Naive thymus-derived CD8-positive, alpha-beta T cell (primary cell): Measurements from ENCODE around the gene SRSF4. TPM values are rescaled to one million over a fixed set of nuclear protein-coding genes. Genes with fewer than 3 reads are reported as not detected.

Experiments
- ATAC-seq, 2 donors: fragments of 150-1000 bp; cut with Tn5 transposase in 1 of 2; sonication (Bioruptor Pico), chemical (Tn5 transposase) in 1 of 2; 1 replicate in 1 of 2; 2 replicates in 1 of 2; pipeline ENCODE4 v1.10.0; 2021; ENCODE audit warnings: mild to moderate bottlenecking in 2 of 2, moderate library complexity in 2 of 2
- POLR2A ChIA-PET: fragments of 350-600 bp; sonication (Branson Sonifier 250); formaldehyde crosslinking; loops from one replicate; lab custom pipeline; 2021; ENCODE audit warnings: antibody characterized with exemption; lab: Charles Lee
- DNase-seq, 10 donors: peaks; one replicate each; pipeline versions ENCODE4 v3.0.0 to v3.0.0-alpha.2; 2020 to 2022
- H3K27ac Mint-ChIP-seq, 10 donors: one replicate each; pipeline ENCODE4 v1.8.0; 2020 to 2022; ENCODE audit warnings: mild to moderate bottlenecking in 10 of 10, mixed read lengths in 10 of 10, moderate library complexity in 4 of 10, inconsistent platforms in 1 of 10
- H3K27me3 Mint-ChIP-seq, 5 donors: one replicate each; pipeline ENCODE4 v1.8.0; 2021 to 2022; ENCODE audit warnings: mixed read lengths in 5 of 5
- H3K36me3 Mint-ChIP-seq, 3 donors: one replicate each; pipeline ENCODE4 v1.8.0; 2020 to 2022; ENCODE audit warnings: mixed read lengths in 3 of 3, mild to moderate bottlenecking in 2 of 3, inconsistent platforms in 1 of 3
- H3K4me1 Mint-ChIP-seq, 4 donors: one replicate each; pipeline ENCODE4 v1.8.0; 2021 to 2022; ENCODE audit warnings: mixed read lengths in 4 of 4
- H3K4me3 Mint-ChIP-seq, 10 donors: one replicate each; pipeline ENCODE4 v1.8.0; 2020 to 2022; ENCODE audit warnings: mild to moderate bottlenecking in 10 of 10, mixed read lengths in 10 of 10, moderate library complexity in 6 of 10, inconsistent platforms in 1 of 10
- H3K9me3 Mint-ChIP-seq, 9 donors: one replicate each; pipeline ENCODE4 v1.8.0; 2020 to 2022; ENCODE audit warnings: mixed read lengths in 9 of 9, mild to moderate bottlenecking in 3 of 9, inconsistent platforms in 1 of 9, moderate library complexity in 1 of 9
- polyA plus RNA-seq, 3 donors: library from polyadenylated mRNA; unstranded; fragments of 300-500 nt; fragmentation: Illumina TruSeq; gene quantifications; one replicate each; pipeline ENCODE4 v1.2.3, GENCODE V29; 2021
- total RNA-seq, 8 experiments: library from RNA in 2 of 8; stranded (reverse) in 2 of 8; gene quantifications; one replicate each; pipeline ENCODE4 v1.2.3 and lab custom pipeline; 2021 to 2026

SRSF4 gene
- total and polyA plus RNA-seq, 5 experiments from 2014 or later = 73.2 to 104 (median 83.3) TPM

DNA sequence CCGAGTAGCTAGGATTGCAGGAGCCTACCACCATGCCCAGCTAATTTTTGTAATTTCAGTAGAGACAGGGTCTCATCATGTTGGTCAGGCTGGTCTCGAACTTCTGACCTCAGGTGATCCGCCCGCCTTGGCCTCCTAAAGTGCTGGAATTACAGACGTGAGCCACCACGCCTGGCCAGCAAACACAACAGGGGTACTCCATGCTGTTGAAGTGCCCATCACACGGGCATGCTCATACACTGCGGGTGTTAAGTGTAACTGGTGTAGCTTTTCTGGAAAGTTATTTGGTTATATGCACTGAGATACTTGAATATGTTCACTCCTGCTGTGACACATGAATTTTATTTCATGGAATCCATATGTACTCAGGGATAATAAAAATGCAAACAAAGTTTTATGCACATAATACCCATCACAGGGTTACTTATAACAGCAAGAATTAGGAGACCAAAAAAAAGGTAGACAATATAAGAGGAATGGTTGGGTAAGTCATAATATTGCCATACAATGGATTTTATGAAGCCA lies 9.2 kb downstream of the SRSF4 start:
- no peak for DNase-seq
- H3K4me1 Mint-ChIP-seq = peaks cover 31 to 75% (median 65%) of the 10 kb centered on the region in 4 donors
- POLR2A ChIA-PET = interaction anchor here (1.2 kb wide), 1 partner anchor 9 kb away, joined by 5 read pairs; the partner anchor contains the start of gene SRSF4
- no peaks in the 10 kb centered on the region for H3K9me3 Mint-ChIP-seq
- no peaks in the 10 kb centered on the region for H3K27me3 Mint-ChIP-seq
- peaks cover 0 to 59% (median 4%) of the 10 kb centered on the region in 3 donors for H3K36me3 Mint-ChIP-seq
- no peak for ATAC-seq
- peak overlapping the region in 2 of 10 donors; percentile 55 to 69 for H3K27ac Mint-ChIP-seq
- peak overlapping the region in 9 of 10 donors; percentile 6 to 59 (median 44) for H3K4me3 Mint-ChIP-seq

- peak overlapping the region in 4 of 10 donors; percentile 21 to 63 (median 40) for H3K27ac Mint-ChIP-seq
- DNase-seq (peak in 1 of 10 donors; percentile 19), ATAC-seq (peak; percentile 47 to 62)
- POLR2A ChIA-PET = interaction anchor here (1.2 kb wide), 1 partner anchor 10 kb away, joined by 5 read pairs; the partner anchor contains the start of gene SRSF4
- no peaks in the 10 kb centered on the region for H3K27me3 Mint-ChIP-seq
- H3K9me3 Mint-ChIP-seq = no peaks in the 10 kb centered on the region
- peak overlapping the region; percentile 8 to 78 (median 57) for H3K4me3 Mint-ChIP-seq
- H3K4me1 Mint-ChIP-seq = peaks cover 33 to 75% (median 66%) of the 10 kb centered on the region in 4 donors
- peaks cover 0 to 65% (median 4%) of the 10 kb centered on the region in 3 donors for H3K36me3 Mint-ChIP-seq
Observed at GRCh38 chr1:29171521-29171920, 10.2 kb downstream of the SRSF4 start.

- H3K4me3 Mint-ChIP-seq = peak overlapping the region in 9 of 10 donors; percentile 31 to 78 (median 61)
- peaks cover 0 to 67% (median 4%) of the 10 kb centered on the region in 3 donors for H3K36me3 Mint-ChIP-seq
- POLR2A ChIA-PET = interaction anchor here (1.2 to 4.6 kb wide), 2 partner anchors 10 kb away, joined by 5 to 15 read pairs; partner anchors contain the start of gene SRSF4
- peaks cover 33 to 75% (median 66%) of the 10 kb centered on the region in 4 donors for H3K4me1 Mint-ChIP-seq
- H3K27me3 Mint-ChIP-seq = no peaks in the 10 kb centered on the region
- ATAC-seq (peak; percentile 20 to 30), DNase-seq (no peak)
- no peaks in the 10 kb centered on the region for H3K9me3 Mint-ChIP-seq
- peak overlapping the region in 6 of 10 donors; percentile 15 to 69 (median 40) for H3K27ac Mint-ChIP-seq
Observed at GRCh38 chr1:29171089-29171488, 10.6 kb downstream of the SRSF4 start.

DNA sequence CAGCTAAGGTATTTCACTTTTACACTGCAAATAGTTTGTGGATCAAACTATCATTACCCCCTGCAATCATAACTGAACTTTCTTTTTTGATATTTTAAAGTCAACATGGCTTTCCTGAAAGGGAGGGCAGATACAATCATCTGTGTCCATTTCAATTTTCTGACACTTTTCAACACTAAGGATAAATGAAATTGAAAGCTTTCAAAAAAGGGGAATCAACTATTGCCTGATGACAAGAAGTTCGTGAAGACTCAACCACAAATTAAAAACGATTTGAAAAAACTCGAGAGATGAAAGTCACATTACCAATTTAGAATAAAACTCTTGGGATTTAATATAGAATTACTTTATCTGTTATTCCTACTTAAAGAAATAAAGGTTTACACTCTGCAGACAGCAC lies 11.7 kb downstream of the SRSF4 start:
- POLR2A ChIA-PET = interaction anchor here (4.6 kb wide), 1 partner anchor 12 kb away, joined by 15 read pairs; the partner anchor contains the start of gene SRSF4
- ATAC-seq = no peak
- Mint-ChIP-seq H3K36me3 (peaks cover 0 to 76% (median 4%) of the 10 kb centered on the region in 3 donors), H3K4me3 (peak overlapping the region in 8 of 10 donors; percentile 8 to 67 (median 34)), H3K9me3 (no peaks in the 10 kb centered on the region), H3K27ac (peak overlapping the region in 6 of 10 donors; percentile 13 to 61 (median 32)), H3K4me1 (peaks cover 34 to 77% (median 74%) of the 10 kb centered on the region in 4 donors), H3K27me3 (no peaks in the 10 kb centered on the region)
- no peak for DNase-seq

GRCh38 chr1:29167904-29168303 lies 13.8 kb downstream of the SRSF4 start:
- Mint-ChIP-seq H3K27ac (no peak overlapping the region), H3K4me1 (peaks cover 41 to 87% (median 79%) of the 10 kb centered on the region in 4 donors), H3K27me3 (no peaks in the 10 kb centered on the region), H3K36me3 (peaks cover 0 to 84% (median 0%) of the 10 kb centered on the region in 3 donors), H3K9me3 (no peaks in the 10 kb centered on the region), H3K4me3 (no peak overlapping the region)
- ATAC-seq (no peak), DNase-seq (no peak)
- POLR2A ChIA-PET = interaction anchor here (0.6 to 4.6 kb wide), 2 partner anchors 14 to 133 kb away, joined by 4 to 15 read pairs; partner anchors contain the start of gene SRSF4

- H3K27me3 Mint-ChIP-seq = no peaks in the 10 kb centered on the region
- H3K36me3 Mint-ChIP-seq = peaks cover 0 to 78% (median 0%) of the 10 kb centered on the region in 3 donors
- peak overlapping the region in 4 of 10 donors; percentile 12 to 56 (median 36) for H3K4me3 Mint-ChIP-seq
- ATAC-seq = peak; percentile 35 to 46
- peak overlapping the region in 8 of 10 donors; percentile 3 to 78 (median 54) for H3K27ac Mint-ChIP-seq
- peaks cover 37 to 86% (median 72%) of the 10 kb centered on the region in 4 donors for H3K4me1 Mint-ChIP-seq
- DNase-seq = no peak
- POLR2A ChIA-PET = interaction anchor here (4.6 kb wide), 1 partner anchor 15 kb away, joined by 15 read pairs; the partner anchor contains the start of gene SRSF4
- no peaks in the 10 kb centered on the region for H3K9me3 Mint-ChIP-seq
Observed at GRCh38 chr1:29166291-29166878, 15.3 kb downstream of the SRSF4 start.

- H3K9me3 Mint-ChIP-seq = no peaks in the 10 kb centered on the region
- H3K4me1 Mint-ChIP-seq = peaks cover 27 to 77% (median 59%) of the 10 kb centered on the region in 4 donors
- peak overlapping the region in 4 of 10 donors; percentile 44 to 89 (median 54) for H3K27ac Mint-ChIP-seq
- no peaks in the 10 kb centered on the region for H3K27me3 Mint-ChIP-seq
- DNase-seq (no peak), ATAC-seq (no peak)
- no peak overlapping the region for H3K4me3 Mint-ChIP-seq
- POLR2A ChIA-PET = no interaction called here
- peaks cover 0 to 72% (median 0%) of the 10 kb centered on the region in 3 donors for H3K36me3 Mint-ChIP-seq
Observed at GRCh38 chr1:29164588-29164987, 17.1 kb downstream of the SRSF4 start.

DNA sequence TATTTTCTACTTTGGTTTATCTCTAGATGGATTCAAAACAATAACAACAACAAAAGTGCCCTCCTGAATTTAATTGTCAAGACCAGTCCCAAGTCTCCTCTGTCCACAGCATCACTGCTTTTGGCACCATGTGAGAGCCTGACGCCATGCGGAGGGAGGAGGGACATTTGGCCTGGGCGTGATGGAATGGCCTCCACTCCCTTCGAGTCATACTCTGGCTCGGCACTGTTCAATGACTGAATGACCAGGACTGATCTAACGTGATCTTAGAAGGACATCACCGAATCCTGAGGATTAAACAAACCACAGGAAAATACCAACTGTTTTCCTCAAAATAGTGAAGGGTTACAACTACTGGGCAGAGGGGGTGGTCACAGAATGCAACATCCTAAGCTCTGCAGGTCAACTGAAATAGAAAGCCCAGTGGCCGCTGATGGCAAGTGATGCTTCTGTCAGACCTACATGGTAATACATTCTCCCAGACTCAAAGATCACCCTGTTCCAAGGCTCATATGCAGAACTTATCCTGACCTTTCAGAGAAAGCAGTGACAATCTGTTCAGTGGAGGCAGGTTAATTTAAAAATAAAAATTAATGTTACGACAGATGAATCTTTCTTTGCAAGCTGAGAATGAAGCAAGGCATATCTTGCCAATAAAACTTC lies 19.1 kb downstream of the SRSF4 start:
- ATAC-seq (no peak), DNase-seq (no peak)
- Mint-ChIP-seq H3K4me3 (peak overlapping the region in 1 of 10 donors; percentile 26), H3K27ac (peak overlapping the region in 2 of 10 donors; percentile 5 to 19), H3K36me3 (peaks cover 0 to 75% (median 6%) of the 10 kb centered on the region in 3 donors), H3K9me3 (no peaks in the 10 kb centered on the region), H3K4me1 (peaks cover 22 to 63% (median 47%) of the 10 kb centered on the region in 4 donors), H3K27me3 (no peaks in the 10 kb centered on the region)
- POLR2A ChIA-PET = interaction anchor here (0.7 kb wide), 1 partner anchor 14 kb away, joined by 3 read pairs; no protein-coding TSS in a partner anchor

DNA sequence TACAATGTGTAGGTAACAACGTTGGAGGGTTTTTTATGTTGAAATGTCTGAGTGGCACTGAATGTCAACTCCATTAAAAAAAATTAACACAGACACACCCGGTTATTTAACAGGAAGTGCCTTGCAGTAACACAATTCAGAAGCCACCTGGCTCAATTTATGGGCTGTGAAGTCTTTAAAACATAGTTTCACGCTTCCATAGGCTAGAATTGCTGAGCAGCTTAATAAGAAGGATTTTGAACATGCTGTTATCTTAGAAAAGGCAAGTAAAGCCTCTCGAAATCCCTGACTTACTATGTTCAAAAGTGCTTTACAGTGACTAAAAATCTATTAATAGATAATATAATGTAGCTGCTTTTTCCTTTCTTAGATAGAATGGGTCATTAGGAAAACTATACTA lies 19.7 kb downstream of the SRSF4 start:
- Mint-ChIP-seq H3K27ac (peak overlapping the region in 3 of 10 donors; percentile 16 to 57 (median 19)), H3K4me1 (peaks cover 21 to 57% (median 42%) of the 10 kb centered on the region in 4 donors), H3K4me3 (no peak overlapping the region), H3K9me3 (no peaks in the 10 kb centered on the region), H3K27me3 (no peaks in the 10 kb centered on the region), H3K36me3 (peaks cover 0 to 75% (median 6%) of the 10 kb centered on the region in 3 donors)
- POLR2A ChIA-PET = interaction anchor here (0.7 kb wide), 1 partner anchor 15 kb away, joined by 3 read pairs; no protein-coding TSS in a partner anchor
- no peak for ATAC-seq
- no peak for DNase-seq

DNA sequence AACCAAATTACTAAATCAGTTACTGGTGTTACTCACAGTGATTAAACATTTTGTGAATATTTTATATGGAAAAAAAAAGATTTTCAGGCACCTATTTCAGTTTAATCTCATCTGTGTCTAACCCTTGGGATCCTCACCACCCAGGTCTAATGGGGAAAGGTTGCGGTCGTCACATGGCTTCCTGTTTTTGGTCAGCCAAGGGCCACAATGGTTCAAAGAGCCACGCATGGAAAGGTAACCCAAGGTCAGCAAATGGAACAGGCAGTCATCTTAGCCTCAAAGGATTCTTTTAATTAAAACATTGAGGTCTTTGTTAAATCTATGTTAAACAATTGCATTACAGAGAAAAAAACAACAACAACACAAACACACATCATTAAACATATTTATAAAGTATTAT lies 21.9 kb downstream of the SRSF4 start:
- H3K27me3 Mint-ChIP-seq = no peaks in the 10 kb centered on the region
- H3K4me1 Mint-ChIP-seq = peaks cover 9 to 38% (median 23%) of the 10 kb centered on the region in 4 donors
- no peak overlapping the region for H3K4me3 Mint-ChIP-seq
- ATAC-seq (no peak), DNase-seq (no peak)
- POLR2A ChIA-PET = interaction anchor here (0.6 kb wide), 1 partner anchor 22 kb away, joined by 6 read pairs; the partner anchor contains the start of gene SRSF4
- no peaks in the 10 kb centered on the region for H3K9me3 Mint-ChIP-seq
- H3K36me3 Mint-ChIP-seq = peaks cover 0 to 74% (median 8%) of the 10 kb centered on the region in 3 donors
- no peak overlapping the region for H3K27ac Mint-ChIP-seq

DNA sequence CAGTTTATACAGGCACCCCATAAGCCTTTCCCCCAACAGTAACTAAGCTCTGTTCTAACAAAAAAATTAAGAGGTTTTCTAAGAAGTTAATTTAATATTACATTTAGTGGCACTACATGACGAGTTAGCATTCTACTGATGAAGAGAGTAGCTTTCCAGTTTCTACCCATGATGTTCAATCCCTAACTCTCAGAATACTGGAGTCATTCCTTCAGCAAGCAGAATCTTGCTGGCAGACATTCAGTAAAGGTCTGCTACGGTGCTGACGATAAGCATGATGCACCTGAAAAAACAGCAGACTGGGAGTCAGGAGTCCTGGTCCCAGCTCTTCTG lies 24.5 kb downstream of the SRSF4 start:
- POLR2A ChIA-PET = interaction anchor here (1.0 kb wide), 1 partner anchor 36 kb away, joined by 3 read pairs; no protein-coding TSS in a partner anchor
- peaks cover 0 to 86% (median 12%) of the 10 kb centered on the region in 3 donors for H3K36me3 Mint-ChIP-seq
- peaks cover 0 to 20% (median 9%) of the 10 kb centered on the region in 4 donors for H3K4me1 Mint-ChIP-seq
- DNase-seq (no peak), ATAC-seq (no peak)
- no peaks in the 10 kb centered on the region for H3K9me3 Mint-ChIP-seq
- H3K27ac Mint-ChIP-seq = peak overlapping the region in 1 of 10 donors; percentile 33
- no peaks in the 10 kb centered on the region for H3K27me3 Mint-ChIP-seq
- no peak overlapping the region for H3K4me3 Mint-ChIP-seq
